Sigmoid colon (tissue), 7 donors: Measurements from ENCODE around the gene ROPN1L. TPM values are rescaled to one million over a fixed set of nuclear protein-coding genes. Genes with fewer than 3 reads are reported as not detected.

Experiments
- DNase-seq: peaks from one replicate; pipeline ENCODE4 v3.0.0-alpha.2; 2019
- H3K27ac ChIP-seq, 4 donors: fragments of 200-600 bp; sonication (generic); one replicate each; pipeline ENCODE4 v1.5.1; 2016 to 2019; ENCODE audit warnings: mild to moderate bottlenecking in 1 of 4
- H3K27me3 ChIP-seq, 3 donors: fragments of 200-600 bp; sonication (generic); one replicate each; pipeline ENCODE4 v1.5.1; 2019; ENCODE audit warnings: mild to moderate bottlenecking in 1 of 3
- H3K36me3 ChIP-seq, 4 donors: fragments of 200-600 bp; sonication (generic); one replicate each; pipeline ENCODE4 v1.5.1; 2016 to 2019
- H3K4me1 ChIP-seq, 4 donors: fragments of 200-600 bp; sonication (generic); one replicate each; pipeline ENCODE4 v1.5.1; 2017 to 2019
- H3K4me3 ChIP-seq, 4 donors: fragments of 200-600 bp; sonication (generic); one replicate each; pipeline ENCODE4 v1.5.1; 2017 to 2019; ENCODE audit warnings: mild to moderate bottlenecking in 2 of 4, moderate library complexity in 1 of 4
- H3K9me3 ChIP-seq, 4 donors: fragments of 200-600 bp in 3 of 4; sonication (generic) in 3 of 4; one replicate each; pipeline versions ENCODE4 v1.5.1 to v1.6.1; 2013 to 2019
- CTCF ChIP-seq, 4 experiments: fragments of 450-650 bp in 3 of 4; fragments of 200-600 bp in 1 of 4; IDR thresholded peaks; one replicate each; pipeline ENCODE4 v1.5.1; 2016 to 2019; ENCODE audit warnings: antibody characterized with exemption in 4 of 4, mild to moderate bottlenecking in 3 of 4, moderate library complexity in 2 of 4
- EP300 ChIP-seq, 4 donors: sonication (generic); formaldehyde crosslinking; IDR thresholded peaks; one replicate each; pipeline ENCODE4 v1.6.1; 2017; ENCODE audit warnings: antibody characterized with exemption in 4 of 4
- POLR2A ChIP-seq, 2 donors: fragments of 450-650 bp; IDR thresholded peaks; one replicate each; pipeline ENCODE4 v1.6.1; 2016; ENCODE audit warnings: antibody characterized with exemption in 2 of 2, mild to moderate bottlenecking in 2 of 2, moderate library complexity in 2 of 2
- POLR2AphosphoS5 ChIP-seq, 4 donors: sonication (generic); formaldehyde crosslinking; IDR thresholded peaks; one replicate each; pipeline ENCODE4 v1.6.1; 2017; ENCODE audit warnings: antibody characterized with exemption in 4 of 4
- WGBS, 2 donors: extraction: QIAGEN DNeasy Blood & Tissue Kit; methylation state at CpG; one replicate each; pipeline ENCODE4 v1.1.7; 2013; 5-methylcytosine and 5-hydroxymethylcytosine counted together
- intact Hi-C: fragments of 100-400 bp; cut with DNase I; formaldehyde crosslinking; loops from one replicate; pipeline ENCODE4 v1.15.1; 2023
- polyA plus RNA-seq, 3 donors: library from polyadenylated mRNA; stranded (reverse); fragments of 200-250 nt; gene quantifications; one replicate each; pipeline ENCODE4 v1.2.3, GENCODE V29; 2013
- total RNA-seq, 4 donors: library from RNA; depleted of rRNA; stranded (reverse); fragments of >200 nt; gene quantifications; one replicate each; pipeline ENCODE4 v1.1.0, GENCODE V29; 2016
- donor health status: healthy with polysubstance abuse.
- donor health status: Bipolar disorder and iron deficiency.
- donor health status: healthy.

Gene ROPN1L
- total and polyA plus RNA-seq, 7 donors: 0.35 to 2.4 (median 1.3) TPM; not detected in 3

GRCh38 chr5:10461904-10462555 lies 20.4 kb downstream of the ROPN1L start:
- H3K36me3 ChIP-seq: no peaks in the 10 kb centered on the region
- no peak overlapping the region for H3K27ac ChIP-seq
- H3K4me3 ChIP-seq: no peak overlapping the region
- DNase-seq: no peak
- intact Hi-C loops: no loop called here
- H3K9me3 ChIP-seq: no peaks in the 10 kb centered on the region
- TF ChIP-seq CTCF (IDR thresholded peaks at IDR 0.05): no peak
- no peak for TF ChIP-seq POLR2AphosphoS5 (IDR thresholded peaks at IDR 0.05)
- no peak for TF ChIP-seq EP300 (IDR thresholded peaks at IDR 0.05)
- no peak for TF ChIP-seq POLR2A (IDR thresholded peaks at IDR 0.05)
- H3K4me1 ChIP-seq: peaks cover 0 to 5% (median 0%) of the 10 kb centered on the region in 4 donors
- 38 to 80% methylated on average over 10 of the region's 10 CpGs for WGBS, 2 donors
- peaks cover 0 to 19% (median 0%) of the 10 kb centered on the region in 3 donors for H3K27me3 ChIP-seq

GRCh38 chr5:10463566-10463965 lies 21.9 kb downstream of the ROPN1L start:
- no peak for TF ChIP-seq EP300 (IDR thresholded peaks at IDR 0.05)
- no peak for TF ChIP-seq CTCF (IDR thresholded peaks at IDR 0.05)
- TF ChIP-seq POLR2A (IDR thresholded peaks at IDR 0.05): no peak
- TF ChIP-seq POLR2AphosphoS5 (IDR thresholded peaks at IDR 0.05): no peak
- Histone ChIP-seq H3K9me3 (no peaks in the 10 kb centered on the region), H3K4me3 (no peak overlapping the region), H3K4me1 (peaks cover 0 to 5% (median 0%) of the 10 kb centered on the region in 4 donors), H3K27me3 (peaks cover 0 to 12% (median 0%) of the 10 kb centered on the region in 3 donors), H3K27ac (no peak overlapping the region), H3K36me3 (no peaks in the 10 kb centered on the region)
- 79 to 82% methylated on average over 6 of the region's 6 CpGs for WGBS, 2 donors
- no peak for DNase-seq
- intact Hi-C loops: no loop called here

GRCh38 chr5:10464173-10464572 lies 22.5 kb downstream of the ROPN1L start:
- no peak for DNase-seq
- H3K4me1 ChIP-seq: peaks cover 0 to 5% (median 0%) of the 10 kb centered on the region in 4 donors
- no peaks in the 10 kb centered on the region for H3K36me3 ChIP-seq
- intact Hi-C loops: no loop called here
- 93 to 95% methylated on average over 11 of the region's 11 CpGs for WGBS, 2 donors
- TF ChIP-seq POLR2AphosphoS5 (IDR thresholded peaks at IDR 0.05) (no peak), POLR2A (IDR thresholded peaks at IDR 0.05) (no peak), CTCF (IDR thresholded peaks at IDR 0.05) (no peak), EP300 (IDR thresholded peaks at IDR 0.05) (no peak)
- H3K4me3 ChIP-seq: no peak overlapping the region
- no peak overlapping the region for H3K27ac ChIP-seq
- peaks cover 0 to 12% (median 0%) of the 10 kb centered on the region in 3 donors for H3K27me3 ChIP-seq
- H3K9me3 ChIP-seq: no peaks in the 10 kb centered on the region

GRCh38 chr5:10465726-10466125 lies 24.0 kb downstream of the ROPN1L start:
- WGBS, 2 donors: 93 to 96% methylated on average over 10 of the region's 10 CpGs
- Histone ChIP-seq H3K27me3 (peaks cover 0 to 6% (median 0%) of the 10 kb centered on the region in 3 donors), H3K9me3 (no peaks in the 10 kb centered on the region), H3K4me3 (no peak overlapping the region), H3K36me3 (no peaks in the 10 kb centered on the region), H3K27ac (no peak overlapping the region), H3K4me1 (no peaks in the 10 kb centered on the region)
- intact Hi-C loops: no loop called here
- TF ChIP-seq POLR2AphosphoS5 (IDR thresholded peaks at IDR 0.05): no peak
- no peak for TF ChIP-seq EP300 (IDR thresholded peaks at IDR 0.05)
- TF ChIP-seq POLR2A (IDR thresholded peaks at IDR 0.05): no peak
- TF ChIP-seq CTCF (IDR thresholded peaks at IDR 0.05): no peak
- DNase-seq: no peak
